Glutamatergic neuron (in vitro differentiated cells): ENCODE measurements around the gene FGF1. TPM values are rescaled to one million over a fixed set of nuclear protein-coding genes. Genes with fewer than 3 reads are reported as not detected.

Experiments
- DNase-seq: peaks from one replicate; pipeline ENCODE4 v3.0.0; 2022
- H3K27ac Mint-ChIP-seq: one replicate; pipeline ENCODE4 v1.8.0; 2020; ENCODE audit warnings: mild to moderate bottlenecking, mixed read lengths, inconsistent platforms; ENCODE audit not compliant: unreplicated experiment
- H3K27me3 Mint-ChIP-seq: one replicate; pipeline ENCODE4 v1.8.0; 2020; ENCODE audit warnings: mild to moderate bottlenecking, moderate library complexity, mixed read lengths, inconsistent platforms; ENCODE audit not compliant: unreplicated experiment
- H3K36me3 Mint-ChIP-seq: one replicate; pipeline ENCODE4 v1.8.0; 2020; ENCODE audit warnings: mild to moderate bottlenecking, mixed read lengths, inconsistent platforms; ENCODE audit not compliant: unreplicated experiment
- H3K4me1 Mint-ChIP-seq: one replicate; pipeline ENCODE4 v1.8.0; 2020; ENCODE audit warnings: mild to moderate bottlenecking, low read depth, mixed read lengths, inconsistent platforms; ENCODE audit not compliant: unreplicated experiment
- H3K4me3 Mint-ChIP-seq: one replicate; pipeline ENCODE4 v1.8.0; 2020; ENCODE audit warnings: mild to moderate bottlenecking, mixed read lengths, inconsistent platforms; ENCODE audit not compliant: unreplicated experiment
- H3K9me3 Mint-ChIP-seq: one replicate; pipeline ENCODE4 v1.8.0; 2020; ENCODE audit warnings: mild to moderate bottlenecking, moderate library complexity, mixed read lengths, inconsistent platforms; ENCODE audit not compliant: unreplicated experiment
- total RNA-seq: library from RNA; stranded (reverse); fragmentation: NEBNext Ultra II Directional; extraction: Animal tissue kit (Norgen Biotek cat#: 25700); gene quantifications from one replicate; pipeline ENCODE4 v1.2.1, GENCODE V29; 2021; ENCODE audit not compliant: unreplicated experiment
- TF ChIP-seq, protein P1 (sequence below): fragments of 200-600 bp; sonication (generic); IDR thresholded peaks from one replicate; pipeline ENCODE4 v1.5.0; 2021; ENCODE audit not compliant: partially characterized antibody, unreplicated experiment

The FGF1 gene
- total RNA-seq, 1 donor from 2014 or later = not detected

DNA sequence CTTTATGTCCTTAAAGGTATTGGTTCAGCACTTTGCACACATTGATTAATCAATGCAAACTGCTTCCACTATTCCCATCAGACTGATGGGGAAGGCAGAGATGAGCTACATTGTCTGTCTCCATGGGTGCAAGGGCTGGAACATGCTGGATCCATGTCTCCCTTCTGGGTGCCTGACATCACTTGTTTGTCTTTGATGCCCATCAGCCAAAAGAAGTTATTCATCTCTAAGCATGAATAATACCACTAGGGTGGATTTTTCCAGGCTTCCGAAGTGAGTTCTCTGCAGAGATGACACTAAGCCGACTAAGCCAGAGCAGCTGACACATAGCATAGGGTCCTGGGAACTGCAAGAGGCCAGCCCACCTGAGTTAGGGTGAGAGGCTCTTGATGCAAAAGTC is 8.7 kb downstream of the FGF1 start:
- Mint-ChIP-seq H3K4me3 (no peak overlapping the region), H3K9me3 (peaks cover 4% of the 10 kb centered on the region), H3K36me3 (no peaks in the 10 kb centered on the region), H3K27ac (no peak overlapping the region), H3K27me3 (peaks cover 2% of the 10 kb centered on the region), H3K4me1 (no peaks in the 10 kb centered on the region)
- no peak for DNase-seq
- TF ChIP-seq, protein P1, sequence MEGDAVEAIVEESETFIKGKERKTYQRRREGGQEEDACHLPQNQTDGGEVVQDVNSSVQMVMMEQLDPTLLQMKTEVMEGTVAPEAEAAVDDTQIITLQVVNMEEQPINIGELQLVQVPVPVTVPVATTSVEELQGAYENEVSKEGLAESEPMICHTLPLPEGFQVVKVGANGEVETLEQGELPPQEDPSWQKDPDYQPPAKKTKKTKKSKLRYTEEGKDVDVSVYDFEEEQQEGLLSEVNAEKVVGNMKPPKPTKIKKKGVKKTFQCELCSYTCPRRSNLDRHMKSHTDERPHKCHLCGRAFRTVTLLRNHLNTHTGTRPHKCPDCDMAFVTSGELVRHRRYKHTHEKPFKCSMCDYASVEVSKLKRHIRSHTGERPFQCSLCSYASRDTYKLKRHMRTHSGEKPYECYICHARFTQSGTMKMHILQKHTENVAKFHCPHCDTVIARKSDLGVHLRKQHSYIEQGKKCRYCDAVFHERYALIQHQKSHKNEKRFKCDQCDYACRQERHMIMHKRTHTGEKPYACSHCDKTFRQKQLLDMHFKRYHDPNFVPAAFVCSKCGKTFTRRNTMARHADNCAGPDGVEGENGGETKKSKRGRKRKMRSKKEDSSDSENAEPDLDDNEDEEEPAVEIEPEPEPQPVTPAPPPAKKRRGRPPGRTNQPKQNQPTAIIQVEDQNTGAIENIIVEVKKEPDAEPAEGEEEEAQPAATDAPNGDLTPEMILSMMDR = no peak

DNA sequence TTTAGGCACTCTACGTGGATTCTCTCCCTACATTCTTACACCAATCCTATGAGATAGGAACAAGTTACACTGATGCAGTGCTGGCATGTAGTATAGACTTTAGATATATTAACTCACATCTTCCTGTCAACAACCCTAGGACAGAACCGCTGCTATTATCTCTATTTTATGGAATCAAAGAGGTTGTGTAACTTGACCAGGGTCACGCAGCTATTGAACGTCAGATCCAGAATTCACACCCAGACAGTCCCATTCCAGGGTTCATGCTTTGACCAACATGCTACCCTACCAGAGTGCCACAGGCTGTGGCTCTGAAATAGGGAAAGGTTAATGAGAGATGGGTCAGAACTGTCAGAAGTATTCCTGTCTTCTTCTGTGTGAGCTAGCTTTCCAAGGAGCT is 9.6 kb downstream of the FGF1 start:
- Mint-ChIP-seq H3K4me1 (no peaks in the 10 kb centered on the region), H3K27ac (no peak overlapping the region), H3K36me3 (no peaks in the 10 kb centered on the region), H3K27me3 (no peaks in the 10 kb centered on the region), H3K4me3 (no peak overlapping the region), H3K9me3 (peaks cover 4% of the 10 kb centered on the region)
- DNase-seq = no peak
- TF ChIP-seq, protein P1 = no peak

DNA sequence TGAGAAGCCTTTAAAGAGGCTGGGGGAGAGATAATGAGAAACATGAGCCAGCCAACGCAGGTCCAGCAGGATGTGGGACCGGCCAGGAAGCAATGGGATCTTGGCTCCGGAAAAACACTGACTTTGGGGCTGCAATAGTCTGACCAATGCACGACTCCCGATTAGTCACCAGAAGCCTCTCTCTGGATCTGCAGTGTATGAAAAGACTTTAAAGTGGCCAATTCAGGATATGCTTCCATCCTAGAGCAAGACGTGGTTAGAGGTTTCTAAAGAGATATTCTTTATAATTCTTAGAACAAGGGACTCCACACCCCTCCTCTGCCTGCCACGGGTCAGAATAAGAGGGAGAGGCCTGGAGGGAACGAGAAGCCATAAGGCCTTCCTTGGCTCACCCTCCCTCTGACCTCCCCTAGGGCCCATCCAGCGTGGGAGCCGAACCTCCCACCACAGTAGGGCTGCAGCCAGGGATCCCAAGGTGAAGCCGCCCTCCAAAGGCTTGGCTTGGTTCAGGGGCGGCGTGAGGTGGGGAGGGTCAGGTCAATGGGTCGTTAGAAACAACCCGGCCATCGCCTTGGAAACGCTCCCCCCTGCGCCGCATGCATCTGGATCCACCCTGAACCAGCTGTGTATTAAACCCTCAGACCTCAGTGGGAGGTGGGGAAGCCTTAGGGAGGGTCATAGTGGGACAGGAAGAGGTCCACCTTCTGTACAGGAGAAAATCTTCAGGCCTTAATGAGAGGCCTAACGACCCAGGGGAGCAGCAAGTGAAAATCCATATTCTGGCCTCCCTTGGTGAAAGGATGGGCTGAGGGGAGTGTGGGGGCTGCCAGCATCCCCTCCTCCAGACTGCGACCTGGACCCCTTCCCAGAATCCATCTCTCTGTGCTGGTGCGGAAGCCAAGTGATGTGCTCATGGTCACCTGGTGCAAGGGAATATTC is 11.1 kb downstream of the FGF1 start:
- H3K27me3 Mint-ChIP-seq = no peaks in the 10 kb centered on the region
- TF ChIP-seq, protein P1 = no peak
- no peaks in the 10 kb centered on the region for H3K36me3 Mint-ChIP-seq
- DNase-seq = no peak
- no peaks in the 10 kb centered on the region for H3K4me1 Mint-ChIP-seq
- no peak overlapping the region for H3K27ac Mint-ChIP-seq
- no peak overlapping the region for H3K4me3 Mint-ChIP-seq
- H3K9me3 Mint-ChIP-seq = peaks cover 3% of the 10 kb centered on the region

DNA sequence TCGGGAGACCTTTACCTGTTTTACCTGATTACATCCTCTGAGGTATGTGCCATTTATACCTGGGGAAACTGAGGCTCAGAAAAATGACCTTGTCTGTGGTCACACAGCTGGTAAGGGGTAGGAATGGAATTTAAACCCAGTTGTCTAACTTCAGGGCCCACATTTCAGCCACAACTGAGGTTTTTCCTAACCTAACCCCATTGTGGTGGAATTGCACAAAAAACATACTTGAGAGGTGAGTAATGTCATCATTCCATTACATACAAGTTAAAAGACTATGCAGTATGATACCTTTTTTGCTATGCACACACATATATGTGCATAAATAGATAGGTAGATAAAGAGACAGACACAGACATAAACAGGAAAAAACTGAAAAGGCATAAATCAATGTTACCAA is 14.1 kb downstream of the FGF1 start:
- Mint-ChIP-seq H3K27ac (no peak overlapping the region), H3K4me1 (no peaks in the 10 kb centered on the region), H3K9me3 (no peaks in the 10 kb centered on the region), H3K4me3 (no peak overlapping the region), H3K36me3 (no peaks in the 10 kb centered on the region), H3K27me3 (no peaks in the 10 kb centered on the region)
- TF ChIP-seq, protein P1 = no peak
- DNase-seq = no peak

DNA sequence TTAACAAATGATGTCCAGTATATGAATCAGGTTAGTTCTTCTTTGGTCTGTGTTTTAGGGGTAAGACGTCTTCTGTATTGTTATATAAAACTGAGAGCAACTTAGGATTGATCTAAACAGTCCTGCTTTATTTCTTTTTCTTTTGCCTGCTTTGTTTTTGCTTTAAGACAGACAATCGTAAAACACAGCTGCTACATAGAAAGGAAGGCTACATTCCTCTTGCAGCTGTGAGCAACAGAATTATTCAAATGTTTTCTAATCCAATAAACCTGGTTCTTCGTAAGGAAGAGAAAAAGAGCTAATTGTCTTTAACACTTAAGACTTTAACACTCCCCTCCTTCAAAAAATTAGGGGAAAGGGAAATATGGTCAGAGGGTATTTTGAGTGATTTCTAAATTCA is 14.6 kb downstream of the FGF1 start:
- Mint-ChIP-seq H3K36me3 (no peaks in the 10 kb centered on the region), H3K4me1 (no peaks in the 10 kb centered on the region), H3K9me3 (no peaks in the 10 kb centered on the region), H3K27ac (no peak overlapping the region), H3K27me3 (no peaks in the 10 kb centered on the region), H3K4me3 (no peak overlapping the region)
- TF ChIP-seq, protein P1 = no peak
- DNase-seq = no peak
